Osteoblast (primary cell): ENCODE measurements around the gene ADCY10. TPM values are rescaled to one million over a fixed set of nuclear protein-coding genes. Genes with fewer than 3 reads are reported as not detected.

Source experiments
- DNase-seq: peaks from one replicate; pipeline ENCODE4 v3.0.0; 2011; ENCODE audit warnings: low spot score, mixed read lengths; ENCODE audit not compliant: insufficient read length; ENCODE audit errors: missing footprints
- H2AFZ ChIP-seq: 2 replicates; pipeline ENCODE4 v1.6.0; 2011; ENCODE audit warnings: mild to moderate bottlenecking, low read length
- H3K27ac ChIP-seq: 2 replicates; pipeline ENCODE4 v1.5.1; 2011; ENCODE audit warnings: mild to moderate bottlenecking, low read depth, low read length, moderate library complexity
- H3K27me3 ChIP-seq: 2 replicates; pipeline ENCODE4 v1.6.0; 2012; ENCODE audit warnings: mild to moderate bottlenecking, control low read depth, inconsistent platforms, low read length, moderate library complexity; ENCODE audit not compliant: insufficient read depth
- H3K36me3 ChIP-seq: 2 replicates; pipeline ENCODE4 v1.5.1; 2011; ENCODE audit warnings: mild to moderate bottlenecking, low read length, control low read depth, moderate library complexity; ENCODE audit not compliant: insufficient read depth
- H3K4me1 ChIP-seq: 2 replicates; pipeline ENCODE4 v1.5.1; 2011; ENCODE audit warnings: mild to moderate bottlenecking, low read length, control low read depth, moderate library complexity; ENCODE audit not compliant: insufficient read depth
- H3K4me2 ChIP-seq: 2 replicates; pipeline ENCODE4 v1.6.0; 2011; ENCODE audit warnings: mild to moderate bottlenecking, low read length; ENCODE audit not compliant: insufficient read depth
- H3K4me3 ChIP-seq: fragments of 200-600 bp; sonication (generic); 3 replicates; pipeline ENCODE4 v1.5.1; 2012; ENCODE audit warnings: mild to moderate bottlenecking, low read length, inconsistent platforms; ENCODE audit not compliant: insufficient read depth
- H3K79me2 ChIP-seq: 2 replicates; pipeline ENCODE4 v1.6.0; 2012; ENCODE audit warnings: mild to moderate bottlenecking, low read length, control low read depth, inconsistent platforms; ENCODE audit not compliant: insufficient read depth
- H3K9me3 ChIP-seq: 2 replicates; pipeline ENCODE4 v1.5.1; 2011; ENCODE audit warnings: low read depth, low read length, control low read depth
- H4K20me1 ChIP-seq: 2 replicates; pipeline ENCODE4 v1.6.0; 2012; ENCODE audit warnings: mild to moderate bottlenecking, low read length, control low read depth; ENCODE audit not compliant: insufficient read depth
- CTCF ChIP-seq: IDR thresholded peaks from 2 replicates; pipeline ENCODE4 v1.5.1; 2011; ENCODE audit warnings: mild to moderate bottlenecking, low read depth, low read length, moderate library complexity; ENCODE audit errors: extremely low read depth
- total RNA-seq: library from RNA; depleted of rRNA; stranded (reverse); fragments of >200 nt; gene quantifications from 2 replicates; pipeline ENCODE4 v1.2.3, GENCODE V29; 2012

ADCY10 gene
- total RNA-seq, 1 donor, result 0.36 TPM

GRCh38 chr1:167781558-167781957 lies 132.4 kb downstream of the ADCY10 start:
- DNase-seq, result no peak
- H3K4me2 ChIP-seq, result no peak overlapping the region
- H2AFZ ChIP-seq, result no peak overlapping the region
- H3K4me3 ChIP-seq, result no peak overlapping the region
- peaks cover 55% of the 10 kb centered on the region for H3K36me3 ChIP-seq
- peaks cover 12% of the 10 kb centered on the region for H3K79me2 ChIP-seq
- H3K4me1 ChIP-seq, result peaks cover 1% of the 10 kb centered on the region
- H3K9me3 ChIP-seq, result no peaks in the 10 kb centered on the region
- H3K27ac ChIP-seq, result no peak overlapping the region
- H3K27me3 ChIP-seq, result no peaks in the 10 kb centered on the region
- no peaks in the 10 kb centered on the region for H4K20me1 ChIP-seq
- no peak for TF ChIP-seq CTCF

- TF ChIP-seq CTCF, result no peak
- no peak overlapping the region for H2AFZ ChIP-seq
Measured at GRCh38 chr1:167777269-167777650, 136.7 kb downstream of the ADCY10 start.

GRCh38 chr1:167776616-167777268 lies 137.2 kb downstream of the ADCY10 start:
- H2AFZ ChIP-seq, result no peak overlapping the region
- H3K79me2 ChIP-seq, result peaks cover 11% of the 10 kb centered on the region
- no peak for TF ChIP-seq CTCF
- DNase-seq, result no peak
- H3K36me3 ChIP-seq, result peaks cover 64% of the 10 kb centered on the region
- no peak overlapping the region for H3K4me2 ChIP-seq
- H3K9me3 ChIP-seq, result no peaks in the 10 kb centered on the region
- H3K27me3 ChIP-seq, result no peaks in the 10 kb centered on the region
- peak overlapping the region; percentile 2 for H3K27ac ChIP-seq
- H3K4me1 ChIP-seq, result peaks cover 32% of the 10 kb centered on the region
- peaks cover 12% of the 10 kb centered on the region for H4K20me1 ChIP-seq
- no peak overlapping the region for H3K4me3 ChIP-seq

More at GRCh38 chr1:167777269-167777650, 136.7 kb downstream of the ADCY10 start:
- peaks cover 32% of the 10 kb centered on the region for H3K4me1 ChIP-seq
- H3K4me2 ChIP-seq, result no peak overlapping the region
- peaks cover 9% of the 10 kb centered on the region for H4K20me1 ChIP-seq
- peaks cover 8% of the 10 kb centered on the region for H3K79me2 ChIP-seq
- no peaks in the 10 kb centered on the region for H3K27me3 ChIP-seq
- H3K36me3 ChIP-seq, result peaks cover 59% of the 10 kb centered on the region
- no peaks in the 10 kb centered on the region for H3K9me3 ChIP-seq
- no peak overlapping the region for H3K4me3 ChIP-seq
- no peak for DNase-seq
- H3K27ac ChIP-seq, result no peak overlapping the region

- peaks cover 32% of the 10 kb centered on the region for H3K4me1 ChIP-seq
- no peak for TF ChIP-seq CTCF
- peaks cover 11% of the 10 kb centered on the region for H3K79me2 ChIP-seq
- no peaks in the 10 kb centered on the region for H3K27me3 ChIP-seq
- H3K9me3 ChIP-seq, result no peaks in the 10 kb centered on the region
- H3K36me3 ChIP-seq, result peaks cover 66% of the 10 kb centered on the region
- H3K4me2 ChIP-seq, result no peak overlapping the region
- H2AFZ ChIP-seq, result no peak overlapping the region
- DNase-seq, result no peak
- no peak overlapping the region for H3K4me3 ChIP-seq
- H3K27ac ChIP-seq, result peak overlapping the region; percentile 2
- H4K20me1 ChIP-seq, result peaks cover 12% of the 10 kb centered on the region
Measured at GRCh38 chr1:167776151-167776550, 137.8 kb downstream of the ADCY10 start.
